NCI-H1417 (cell line): ENCODE data around the gene POU3F1.
A peak's percentile ranks its signal among the peaks of the same experiment; 100 is the strongest.

Experiments
- DNase-seq, 3 experiments: peaks; one replicate each; lab custom pipeline; 2025; lab: John Stamatoyannopoulos, UW

POU3F1 gene

GRCh38 chr1:38046333-38046883 is at the start of gene POU3F1:
POU3F1 (minus strand) TSS chr1:38046793; CDS start chr1:38046743, 50 bp downstream.
- peak in 1 of 3 experiments; percentile 69 for DNase-seq

- peak; percentile 15 to 90 (median 77) for DNase-seq
Observed at GRCh38 chr1:38095454-38095931, 48.9 kb upstream of the POU3F1 start.

GRCh38 chr1:38094711-38095290 is 48.2 kb upstream of the POU3F1 start:
- peak in 2 of 3 experiments; percentile 68 to 89 for DNase-seq

GRCh38 chr1:38093569-38094520 is 47.3 kb upstream of the POU3F1 start:
- DNase-seq = peak in 1 of 3 experiments; percentile 44

GRCh38 chr1:38092256-38092655 is 45.7 kb upstream of the POU3F1 start:
- DNase-seq = no peak

- DNase-seq = no peak
Observed at GRCh38 chr1:38090796-38091195, 44.2 kb upstream of the POU3F1 start.

- no peak for DNase-seq
Observed at GRCh38 chr1:38089712-38090360, 43.2 kb upstream of the POU3F1 start.

- no peak for DNase-seq
Observed at GRCh38 chr1:38088791-38089190, 42.2 kb upstream of the POU3F1 start.

GRCh38 chr1:38088366-38088765 is 41.8 kb upstream of the POU3F1 start:
- peak; percentile 27 to 59 (median 28) for DNase-seq

- no peak for DNase-seq
Observed at GRCh38 chr1:38087676-38088075, 41.1 kb upstream of the POU3F1 start.

- peak in 1 of 3 experiments; percentile 48 for DNase-seq
Observed at GRCh38 chr1:38085666-38086330, 39.2 kb upstream of the POU3F1 start.

- peak in 1 of 3 experiments; percentile 10 for DNase-seq
Observed at GRCh38 chr1:38084700-38085099, 38.1 kb upstream of the POU3F1 start.

- no peak for DNase-seq
Observed at GRCh38 chr1:38084113-38084512, 37.5 kb upstream of the POU3F1 start.

GRCh38 chr1:38083541-38083940 is 36.9 kb upstream of the POU3F1 start:
- DNase-seq = peak in 2 of 3 experiments; percentile 93 to 98

- peak in 2 of 3 experiments; percentile 37 to 58 for DNase-seq
Observed at GRCh38 chr1:38082769-38083263, 36.2 kb upstream of the POU3F1 start.

GRCh38 chr1:38079019-38079418 is 32.4 kb upstream of the POU3F1 start:
- no peak for DNase-seq

- no peak for DNase-seq
Observed at GRCh38 chr1:38077523-38078147, 31.0 kb upstream of the POU3F1 start.

- DNase-seq = peak in 2 of 3 experiments; percentile 62 to 87
Observed at GRCh38 chr1:38076455-38076854, 29.9 kb upstream of the POU3F1 start.

GRCh38 chr1:38076038-38076437 is 29.4 kb upstream of the POU3F1 start:
- DNase-seq = no peak

- no peak for DNase-seq
Observed at GRCh38 chr1:38075191-38075590, 28.6 kb upstream of the POU3F1 start.

- no peak for DNase-seq
Observed at GRCh38 chr1:38074302-38074677, 27.7 kb upstream of the POU3F1 start.
